Muscle layer of colon (tissue), 2 donors: Measurements from ENCODE around the gene XXYLT1.

ENCODE experiments used
- H3K27ac ChIP-seq: one replicate; pipeline ENCODE4 v1.7.0; 2013; ENCODE audit warnings: low read depth, mild to moderate bottlenecking, low read length, moderate library complexity
- H3K27me3 ChIP-seq, 2 donors: one replicate each; pipeline ENCODE4 v1.7.0; 2013; ENCODE audit warnings: low read length in 2 of 2, mild to moderate bottlenecking in 2 of 2; ENCODE audit not compliant: insufficient read depth in 2 of 2, control insufficient read depth in 1 of 2
- H3K36me3 ChIP-seq: one replicate; pipeline ENCODE4 v1.7.0; 2013; ENCODE audit warnings: mild to moderate bottlenecking, low read length; ENCODE audit not compliant: insufficient read depth
- H3K4me1 ChIP-seq: one replicate; pipeline ENCODE4 v1.7.0; 2013; ENCODE audit warnings: mild to moderate bottlenecking, low read length; ENCODE audit not compliant: insufficient read depth
- H3K4me3 ChIP-seq, 2 donors: one replicate each; pipeline ENCODE4 v1.7.0; 2013; ENCODE audit warnings: low read length in 2 of 2, low read depth in 1 of 2, mild to moderate bottlenecking in 1 of 2, moderate library complexity in 1 of 2
- H3K9ac ChIP-seq: one replicate; pipeline ENCODE4 v1.7.0; 2013; ENCODE audit warnings: low read length
- H3K9me3 ChIP-seq: one replicate; pipeline ENCODE4 v1.7.0; 2013; ENCODE audit warnings: mild to moderate bottlenecking, low read length
- donor health status: abdominal sarcoma.
- donor health status: Adenocarcinoma of cecum.

XXYLT1 gene

GRCh38 chr3:195256639-195257453 is 14.1 kb downstream of the XXYLT1 start:
- peaks cover 42% of the 10 kb centered on the region for H3K4me1 ChIP-seq
- H3K4me3 ChIP-seq, result no peak overlapping the region
- H3K27me3 ChIP-seq, result no peaks in the 10 kb centered on the region
- H3K36me3 ChIP-seq, result no peaks in the 10 kb centered on the region
- no peaks in the 10 kb centered on the region for H3K9me3 ChIP-seq
- no peak overlapping the region for H3K9ac ChIP-seq
- H3K27ac ChIP-seq, result peak overlapping the region; percentile 97

- Histone ChIP-seq H3K27me3 (no peaks in the 10 kb centered on the region), H3K36me3 (no peaks in the 10 kb centered on the region), H3K9me3 (no peaks in the 10 kb centered on the region), H3K9ac (no peak overlapping the region), H3K4me1 (peaks cover 51% of the 10 kb centered on the region), H3K27ac (no peak overlapping the region), H3K4me3 (no peak overlapping the region)
Measured at GRCh38 chr3:195255571-195256501, 15.1 kb downstream of the XXYLT1 start.

DNA sequence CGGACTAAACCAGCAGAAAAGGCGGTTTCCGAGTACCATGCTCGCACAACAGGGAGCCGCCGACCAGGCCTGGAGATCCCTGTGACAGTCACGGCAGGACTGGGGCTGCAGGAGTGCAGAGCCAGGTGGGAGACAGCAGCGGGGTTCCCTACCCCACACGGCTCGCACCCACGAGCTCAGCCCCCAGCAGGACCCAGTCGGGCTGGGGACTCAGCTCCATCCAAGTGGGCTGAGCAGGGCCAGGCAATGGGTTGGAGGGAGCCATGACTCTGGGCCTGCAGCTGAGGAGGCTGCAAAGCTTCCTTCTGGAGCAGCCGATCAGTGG is 15.8 kb downstream of the XXYLT1 start:
- Histone ChIP-seq H3K36me3 (no peaks in the 10 kb centered on the region), H3K27me3 (no peaks in the 10 kb centered on the region), H3K4me3 (no peak overlapping the region), H3K9ac (no peak overlapping the region), H3K27ac (no peak overlapping the region), H3K9me3 (no peaks in the 10 kb centered on the region), H3K4me1 (peaks cover 54% of the 10 kb centered on the region)

DNA sequence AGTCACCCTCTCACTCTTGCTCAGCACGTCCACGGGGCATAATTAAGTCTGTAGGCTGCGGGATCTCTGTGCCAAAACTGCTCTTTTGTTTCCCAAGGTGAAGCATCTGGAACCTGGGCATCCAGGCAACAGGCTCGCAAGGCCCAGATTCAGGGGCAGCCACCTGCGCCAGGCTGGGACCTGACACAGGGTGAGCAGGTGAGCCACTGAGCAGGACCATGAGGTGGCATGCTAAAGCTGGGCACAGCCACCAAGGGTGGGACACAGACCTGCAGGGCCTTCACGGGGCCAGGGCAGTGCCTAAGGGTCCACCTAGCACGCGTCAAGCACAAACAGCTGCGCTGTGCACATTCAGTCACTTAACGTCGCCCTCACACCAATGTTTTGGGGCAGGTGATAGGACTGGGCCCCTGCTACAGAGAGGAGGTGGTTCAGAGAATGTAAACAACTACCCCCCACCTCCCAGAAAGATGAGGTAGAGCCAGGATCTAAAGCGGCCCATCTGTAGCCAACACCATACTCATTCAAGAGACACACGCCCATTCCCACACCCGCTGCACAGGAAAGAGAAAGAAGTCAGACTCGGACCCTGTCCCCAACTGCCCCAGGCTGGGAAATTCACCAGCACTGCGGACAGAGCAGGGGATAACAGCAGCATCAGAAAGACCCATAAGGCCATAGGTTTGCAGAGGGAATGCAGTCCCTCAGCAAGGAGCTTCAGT is 16.3 kb downstream of the XXYLT1 start:
- H3K36me3 ChIP-seq, result no peaks in the 10 kb centered on the region
- peaks cover 57% of the 10 kb centered on the region for H3K4me1 ChIP-seq
- no peak overlapping the region for H3K9ac ChIP-seq
- H3K9me3 ChIP-seq, result no peaks in the 10 kb centered on the region
- H3K27me3 ChIP-seq, result no peaks in the 10 kb centered on the region
- H3K4me3 ChIP-seq, result no peak overlapping the region
- H3K27ac ChIP-seq, result no peak overlapping the region

DNA sequence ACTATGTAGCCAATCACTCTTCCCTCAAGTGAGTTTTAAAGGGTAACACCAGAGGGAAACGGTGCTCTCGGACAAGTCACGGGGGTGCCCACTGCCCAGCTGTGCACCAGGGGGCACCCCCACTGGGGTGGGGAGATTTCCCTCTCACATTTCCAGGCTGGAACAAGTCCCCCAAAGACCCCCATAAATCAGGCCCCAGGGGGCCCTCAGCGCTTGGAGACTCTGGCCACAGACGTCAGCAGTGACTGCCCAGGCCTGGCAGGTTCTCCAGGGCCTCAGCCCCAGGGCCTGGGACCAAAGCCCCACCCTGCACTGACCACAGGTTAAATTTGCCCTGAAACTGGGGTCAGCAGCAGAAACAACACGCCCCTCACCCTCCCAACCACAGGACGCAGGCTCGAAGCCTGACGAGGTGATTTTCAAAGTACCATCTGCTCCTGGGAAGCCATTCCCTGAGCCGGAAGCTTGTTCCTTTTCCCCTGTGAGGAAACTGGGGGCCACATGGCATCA is 17.0 kb downstream of the XXYLT1 start:
- Histone ChIP-seq H3K27me3 (no peaks in the 10 kb centered on the region), H3K9ac (no peak overlapping the region), H3K4me1 (peaks cover 51% of the 10 kb centered on the region), H3K36me3 (no peaks in the 10 kb centered on the region), H3K9me3 (no peaks in the 10 kb centered on the region), H3K27ac (peak overlapping the region; percentile 54), H3K4me3 (no peak overlapping the region)

DNA sequence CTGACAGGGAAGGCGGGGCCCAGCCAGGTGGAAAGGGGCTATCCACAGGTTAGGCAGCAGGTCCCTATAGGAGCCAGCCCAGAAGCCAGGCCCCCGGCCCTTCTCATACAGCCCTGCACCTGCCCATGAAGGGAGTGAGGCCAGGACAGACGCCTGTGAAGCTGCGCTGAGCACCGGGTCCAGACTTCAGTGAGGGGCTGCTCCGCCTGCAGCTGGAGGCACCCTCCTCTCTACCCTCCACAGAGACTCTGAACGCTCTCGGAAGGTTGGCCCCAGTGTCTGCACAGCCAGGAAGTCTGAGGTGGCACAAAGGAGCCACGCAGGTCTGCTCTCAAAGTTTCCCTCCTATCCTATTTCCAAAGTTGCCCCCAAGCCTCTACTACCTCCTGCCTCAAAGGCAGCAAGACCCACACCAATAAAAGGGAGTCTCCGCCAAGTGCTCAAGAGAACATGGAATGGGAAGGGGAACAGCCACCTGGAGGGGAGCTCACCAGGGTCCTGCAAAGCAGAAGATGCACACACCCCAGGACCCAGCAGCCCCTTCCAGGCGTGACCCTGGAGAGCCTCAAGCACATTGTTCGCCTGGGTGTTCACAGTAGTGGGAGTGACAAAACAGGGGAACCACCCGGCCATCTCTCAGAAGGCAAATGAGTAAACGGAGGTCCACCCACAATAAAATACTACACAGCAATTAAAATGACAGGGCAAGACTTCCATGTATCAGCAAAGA is 19.5 kb downstream of the XXYLT1 start:
- Histone ChIP-seq H3K36me3 (no peaks in the 10 kb centered on the region), H3K27ac (peak overlapping the region; percentile 50), H3K4me1 (peaks cover 30% of the 10 kb centered on the region), H3K4me3 (no peak overlapping the region), H3K9me3 (no peaks in the 10 kb centered on the region), H3K9ac (no peak overlapping the region), H3K27me3 (no peaks in the 10 kb centered on the region)

DNA sequence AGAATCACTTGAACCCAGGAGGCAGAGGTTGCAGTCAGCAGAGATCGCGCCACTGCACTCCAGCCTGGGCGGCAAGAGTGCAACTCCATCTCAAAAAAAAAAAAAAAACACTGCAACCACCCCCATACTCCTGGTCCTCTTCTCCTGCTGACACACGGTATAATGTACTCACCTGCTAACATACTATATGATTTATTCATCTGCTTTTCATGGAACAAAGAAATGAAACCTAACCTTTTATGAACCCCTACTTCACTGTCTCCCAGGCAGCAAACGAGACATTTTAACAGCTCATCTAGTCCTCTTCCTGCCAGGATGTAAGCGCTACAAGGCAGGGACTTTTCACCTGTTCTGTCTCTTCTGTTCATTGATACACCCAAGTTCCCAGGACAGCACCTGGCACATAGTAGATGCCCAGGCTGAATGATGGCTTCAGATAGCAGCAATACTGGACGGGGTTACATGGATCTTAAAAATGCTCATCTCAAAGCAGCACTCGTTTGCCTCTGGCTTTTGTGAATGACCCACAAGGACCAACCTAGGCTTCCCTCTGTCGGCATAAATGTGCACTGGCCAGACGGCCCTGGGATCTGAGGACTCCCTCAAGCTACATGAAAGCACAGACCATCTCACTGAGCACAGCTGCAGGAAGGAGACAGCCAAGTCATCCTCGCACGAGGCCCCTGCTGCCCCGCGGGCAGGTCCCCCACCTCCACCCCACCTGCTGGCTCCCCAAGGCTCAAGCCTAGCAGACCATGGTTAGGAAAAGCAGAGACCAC is 20.3 kb downstream of the XXYLT1 start:
- Histone ChIP-seq H3K36me3 (no peaks in the 10 kb centered on the region), H3K27ac (peak overlapping the region; percentile 50)

GRCh38 chr3:195249858-195250464 is 21.0 kb downstream of the XXYLT1 start:
- no peaks in the 10 kb centered on the region for H3K9me3 ChIP-seq
- H3K27me3 ChIP-seq, result no peaks in the 10 kb centered on the region
- H3K4me1 ChIP-seq, result peaks cover 30% of the 10 kb centered on the region
- H3K27ac ChIP-seq, result peak overlapping the region; percentile 46
- H3K4me3 ChIP-seq, result no peak overlapping the region
- no peaks in the 10 kb centered on the region for H3K36me3 ChIP-seq
- no peak overlapping the region for H3K9ac ChIP-seq

More for the DNA sequence above, 20.3 kb downstream of the XXYLT1 start:
- no peak overlapping the region for H3K9ac ChIP-seq
- no peaks in the 10 kb centered on the region for H3K9me3 ChIP-seq
- no peaks in the 10 kb centered on the region for H3K27me3 ChIP-seq
- no peak overlapping the region for H3K4me3 ChIP-seq
- H3K4me1 ChIP-seq, result peaks cover 30% of the 10 kb centered on the region

GRCh38 chr3:195249057-195249770 is 21.7 kb downstream of the XXYLT1 start:
- no peak overlapping the region for H3K9ac ChIP-seq
- H3K4me3 ChIP-seq, result no peak overlapping the region
- peak overlapping the region; percentile 46 for H3K27ac ChIP-seq
- no peaks in the 10 kb centered on the region for H3K27me3 ChIP-seq
- no peaks in the 10 kb centered on the region for H3K9me3 ChIP-seq
- H3K36me3 ChIP-seq, result no peaks in the 10 kb centered on the region
- peaks cover 30% of the 10 kb centered on the region for H3K4me1 ChIP-seq
